ENCODE measurements around the gene EPHB2.

DNA sequence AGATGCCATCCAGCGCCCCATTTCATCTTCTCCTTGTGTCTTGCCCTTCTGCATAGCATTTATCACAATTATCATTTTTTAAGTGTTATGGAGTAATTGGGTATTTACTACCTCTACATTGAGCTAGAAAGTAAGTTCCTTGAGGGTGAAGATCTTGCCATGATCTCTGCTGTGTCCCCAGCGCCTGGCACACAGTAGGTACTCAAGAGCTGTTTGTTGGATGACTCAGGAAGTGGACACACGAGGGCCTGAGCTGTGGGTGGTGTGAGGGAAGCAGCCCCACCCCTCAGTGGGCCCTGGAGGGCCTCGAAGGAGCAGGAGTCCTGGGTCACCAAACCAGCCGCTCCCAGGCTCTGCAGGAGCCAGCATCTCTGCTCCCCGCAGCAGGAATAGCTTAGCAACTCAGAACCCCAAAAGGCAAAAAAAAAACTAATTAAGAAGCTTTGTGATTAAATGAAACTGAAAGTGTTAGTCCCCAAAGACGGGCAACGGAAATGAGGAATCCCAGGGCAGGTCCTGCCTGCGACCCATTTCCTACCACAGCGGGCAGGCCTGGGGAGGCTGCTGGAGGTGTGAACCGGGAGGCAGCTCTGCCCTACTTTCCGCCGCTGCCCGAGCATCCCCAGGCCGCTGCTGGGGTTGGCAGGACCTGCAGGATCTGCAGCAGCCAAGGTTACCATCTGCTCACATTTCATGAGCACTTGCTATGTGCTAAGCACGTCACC lies 174.3 kb downstream of the EPHB2 start:
- TF ChIP-seq POLR2A (IDR thresholded peaks at IDR 0.05; ENCODE audit: extremely low read depth, insufficient read length) (no peak), MYC (IDR thresholded peaks at IDR 0.05; ENCODE audit: low read depth, low read length) (no peak)
- TF ChIP-seq, protein P1, sequence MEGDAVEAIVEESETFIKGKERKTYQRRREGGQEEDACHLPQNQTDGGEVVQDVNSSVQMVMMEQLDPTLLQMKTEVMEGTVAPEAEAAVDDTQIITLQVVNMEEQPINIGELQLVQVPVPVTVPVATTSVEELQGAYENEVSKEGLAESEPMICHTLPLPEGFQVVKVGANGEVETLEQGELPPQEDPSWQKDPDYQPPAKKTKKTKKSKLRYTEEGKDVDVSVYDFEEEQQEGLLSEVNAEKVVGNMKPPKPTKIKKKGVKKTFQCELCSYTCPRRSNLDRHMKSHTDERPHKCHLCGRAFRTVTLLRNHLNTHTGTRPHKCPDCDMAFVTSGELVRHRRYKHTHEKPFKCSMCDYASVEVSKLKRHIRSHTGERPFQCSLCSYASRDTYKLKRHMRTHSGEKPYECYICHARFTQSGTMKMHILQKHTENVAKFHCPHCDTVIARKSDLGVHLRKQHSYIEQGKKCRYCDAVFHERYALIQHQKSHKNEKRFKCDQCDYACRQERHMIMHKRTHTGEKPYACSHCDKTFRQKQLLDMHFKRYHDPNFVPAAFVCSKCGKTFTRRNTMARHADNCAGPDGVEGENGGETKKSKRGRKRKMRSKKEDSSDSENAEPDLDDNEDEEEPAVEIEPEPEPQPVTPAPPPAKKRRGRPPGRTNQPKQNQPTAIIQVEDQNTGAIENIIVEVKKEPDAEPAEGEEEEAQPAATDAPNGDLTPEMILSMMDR (IDR thresholded peaks at IDR 0.05; ENCODE audit: low read depth, low read length) = no peak
- TF ChIP-seq, protein P2, sequence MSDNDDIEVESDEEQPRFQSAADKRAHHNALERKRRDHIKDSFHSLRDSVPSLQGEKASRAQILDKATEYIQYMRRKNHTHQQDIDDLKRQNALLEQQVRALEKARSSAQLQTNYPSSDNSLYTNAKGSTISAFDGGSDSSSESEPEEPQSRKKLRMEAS (IDR thresholded peaks at IDR 0.05; ENCODE audit: low read depth, low read length) = no peak
